H9 (cell line): ENCODE data around the gene CDC25A. TPM values are rescaled to one million over a fixed set of nuclear protein-coding genes. Genes with fewer than 3 reads are reported as not detected.
"Not testable (repeated sequence)": the region's sequence is repeated elsewhere in the genome, so short reads cannot be mapped to it uniquely, and the experiment has no call there.

Experiments
- DNase-seq: peaks from one replicate; pipeline ENCODE4 v3.0.0-alpha.2; 2017
- H2AFZ ChIP-seq: one replicate; pipeline ENCODE4 v1.6.1; 2013; ENCODE audit warnings: mild to moderate bottlenecking, low read length, control low read depth, moderate library complexity
- H2AK5ac ChIP-seq: 2 replicates; pipeline ENCODE4 v1.6.1; 2013; ENCODE audit warnings: low read length, control low read depth, mixed read lengths; ENCODE audit not compliant: insufficient read length
- H2BK120ac ChIP-seq: one replicate; pipeline ENCODE4 v1.6.1; 2013; ENCODE audit warnings: low read depth, mild to moderate bottlenecking, low read length, control low read depth, inconsistent platforms; ENCODE audit not compliant: poor library complexity, severe bottlenecking
- H2BK12ac ChIP-seq: 2 replicates; pipeline ENCODE4 v1.6.1; 2013; ENCODE audit warnings: low read length, control low read depth, mixed read lengths, low read depth; ENCODE audit not compliant: insufficient read length
- H2BK15ac ChIP-seq: 2 replicates; pipeline ENCODE4 v1.6.1; 2013; ENCODE audit warnings: low read depth, low read length, control low read depth
- H2BK20ac ChIP-seq: one replicate; pipeline ENCODE4 v1.6.1; 2013; ENCODE audit warnings: low read depth, mild to moderate bottlenecking, low read length, control low read depth, inconsistent platforms; ENCODE audit not compliant: poor library complexity, severe bottlenecking
- H2BK5ac ChIP-seq: 2 replicates; pipeline ENCODE4 v1.6.1; 2013; ENCODE audit warnings: low read length, control low read depth, mixed read lengths; ENCODE audit not compliant: insufficient read length
- H3K14ac ChIP-seq: 2 replicates; pipeline ENCODE4 v1.6.1; 2013; ENCODE audit warnings: low read length, control low read depth; ENCODE audit not compliant: insufficient read depth
- H3K18ac ChIP-seq: 2 replicates; pipeline ENCODE4 v1.6.1; 2013; ENCODE audit warnings: low read depth, mild to moderate bottlenecking, mixed read lengths, low read length, control low read depth; ENCODE audit not compliant: insufficient read length
- H3K23ac ChIP-seq: 2 replicates; pipeline ENCODE4 v1.6.1; 2013; ENCODE audit warnings: low read length, control low read depth, mixed read lengths, low read depth; ENCODE audit not compliant: insufficient read length
- H3K23me2 ChIP-seq: 2 replicates; pipeline ENCODE4 v1.6.1; 2013; ENCODE audit warnings: low read depth, mild to moderate bottlenecking, mixed read lengths, low read length, control low read depth; ENCODE audit not compliant: insufficient read length, poor library complexity, severe bottlenecking
- H3K27ac ChIP-seq: 2 replicates; pipeline ENCODE4 v1.5.1; 2013; ENCODE audit warnings: low read length, control low read depth, mixed read lengths, low read depth; ENCODE audit not compliant: insufficient read length
- H3K27me3 ChIP-seq: 2 replicates; pipeline ENCODE4 v1.6.1; 2013; ENCODE audit warnings: low read length, control low read depth, inconsistent platforms; ENCODE audit not compliant: insufficient read depth
- H3K4ac ChIP-seq: 2 replicates; pipeline ENCODE4 v1.6.1; 2013; ENCODE audit warnings: low read depth, mild to moderate bottlenecking, control low read depth, inconsistent platforms, low read length, moderate library complexity
- H3K4me1 ChIP-seq: 2 replicates; pipeline ENCODE4 v1.6.1; 2013; ENCODE audit warnings: low read length, control low read depth, inconsistent platforms; ENCODE audit not compliant: insufficient read depth
- H3K4me2 ChIP-seq: 2 replicates; pipeline ENCODE4 v1.6.1; 2013; ENCODE audit warnings: low read length, control low read depth, mixed read lengths; ENCODE audit not compliant: insufficient read length, insufficient read depth
- H3K56ac ChIP-seq: 2 replicates; pipeline ENCODE4 v1.6.1; 2013; ENCODE audit warnings: low read depth, mild to moderate bottlenecking, mixed read lengths, low read length, control low read depth; ENCODE audit not compliant: insufficient read length
- H3K79me1 ChIP-seq: 2 replicates; pipeline ENCODE4 v1.6.1; 2013; ENCODE audit warnings: low read depth, mild to moderate bottlenecking, moderate library complexity, low read length, control low read depth, inconsistent platforms; ENCODE audit not compliant: insufficient read depth, poor library complexity, severe bottlenecking
- H3K79me2 ChIP-seq: 2 replicates; pipeline ENCODE4 v1.6.1; 2013; ENCODE audit warnings: low read length, control low read depth, inconsistent platforms; ENCODE audit not compliant: insufficient read depth
- H3K9ac ChIP-seq: 2 replicates; pipeline ENCODE4 v1.6.1; 2013; ENCODE audit warnings: low read length, control low read depth, mixed read lengths; ENCODE audit not compliant: insufficient read length; ENCODE audit errors: extremely low read depth
- H3K9me3 ChIP-seq: one replicate; pipeline ENCODE4 v1.6.1; 2013; ENCODE audit warnings: low read depth, low read length, inconsistent platforms; ENCODE audit not compliant: control insufficient read depth
- H3T11ph ChIP-seq: one replicate; pipeline ENCODE4 v1.6.1; 2013; ENCODE audit warnings: mild to moderate bottlenecking, low read length, control low read depth, inconsistent platforms
- H4K20me1 ChIP-seq: one replicate; pipeline ENCODE4 v1.6.1; 2013; ENCODE audit not compliant: control insufficient read depth, insufficient read length, insufficient read depth
- H4K5ac ChIP-seq: 2 replicates; pipeline ENCODE4 v1.6.1; 2013; ENCODE audit warnings: low read depth, mild to moderate bottlenecking, mixed read lengths, low read length, control low read depth; ENCODE audit not compliant: insufficient read length
- H4K8ac ChIP-seq: replicated peaks from 2 replicates; pipeline ENCODE4 v1.6.1; 2013; ENCODE audit warnings: low read length, control low read depth, mixed read lengths, low read depth; ENCODE audit not compliant: insufficient read length
- H4K91ac ChIP-seq: 2 replicates; pipeline ENCODE4 v1.6.1; 2013; ENCODE audit warnings: low read depth, mild to moderate bottlenecking, moderate library complexity, mixed read lengths, low read length, control low read depth; ENCODE audit not compliant: insufficient read length
- H3K27ac Mint-ChIP-seq, 3 experiments: 2 replicates in 2 of 3; 3 replicates in 1 of 3; pipeline ENCODE4 v1.8.0; 2020 to 2021; ENCODE audit warnings: mixed read lengths in 3 of 3, mild to moderate bottlenecking in 1 of 3, moderate library complexity in 1 of 3
- H3K27me3 Mint-ChIP-seq: 2 replicates; pipeline ENCODE4 v1.8.0; 2021; ENCODE audit warnings: low read depth, mild to moderate bottlenecking, moderate library complexity, mixed read lengths
- H3K36me3 Mint-ChIP-seq, 3 experiments: 2 replicates in 2 of 3; 3 replicates in 1 of 3; pipeline ENCODE4 v1.8.0; 2020 to 2021; ENCODE audit warnings: low read depth in 3 of 3, mixed read lengths in 3 of 3; ENCODE audit not compliant: insufficient read depth in 1 of 3
- H3K4me1 Mint-ChIP-seq, 2 experiments: 2 replicates each; pipeline ENCODE4 v1.8.0; 2020; ENCODE audit warnings: mixed read lengths in 2 of 2
- H3K4me3 Mint-ChIP-seq, 2 experiments: 2 replicates in 1 of 2; 3 replicates in 1 of 2; pipeline ENCODE4 v1.8.0; 2020 to 2021; ENCODE audit warnings: mild to moderate bottlenecking in 2 of 2, mixed read lengths in 2 of 2, moderate library complexity in 1 of 2
- H3K9me3 Mint-ChIP-seq, 2 experiments: 2 replicates in 1 of 2; 3 replicates in 1 of 2; pipeline ENCODE4 v1.8.0; 2020; ENCODE audit warnings: mild to moderate bottlenecking in 2 of 2, mixed read lengths in 2 of 2, moderate library complexity in 1 of 2
- WGBS: extraction: QIAGEN DNeasy Blood & Tissue Kit; methylation state at CpG from one replicate; pipeline ENCODE4 v1.1.7; 2013; ENCODE audit warnings: missing lambda C conversion rate, low lambda C conversion rate, mixed read lengths; ENCODE audit not compliant: insufficient read length; ENCODE audit errors: extremely low coverage; 5-methylcytosine and 5-hydroxymethylcytosine counted together
- total RNA-seq: library from RNA; stranded (reverse); gene quantifications from 2 replicates; pipeline ENCODE4 v1.2.1, GENCODE V29; 2021

Gene CDC25A
- total RNA-seq, 1 experiment from 2014 or later: 83.3 TPM

DNA sequence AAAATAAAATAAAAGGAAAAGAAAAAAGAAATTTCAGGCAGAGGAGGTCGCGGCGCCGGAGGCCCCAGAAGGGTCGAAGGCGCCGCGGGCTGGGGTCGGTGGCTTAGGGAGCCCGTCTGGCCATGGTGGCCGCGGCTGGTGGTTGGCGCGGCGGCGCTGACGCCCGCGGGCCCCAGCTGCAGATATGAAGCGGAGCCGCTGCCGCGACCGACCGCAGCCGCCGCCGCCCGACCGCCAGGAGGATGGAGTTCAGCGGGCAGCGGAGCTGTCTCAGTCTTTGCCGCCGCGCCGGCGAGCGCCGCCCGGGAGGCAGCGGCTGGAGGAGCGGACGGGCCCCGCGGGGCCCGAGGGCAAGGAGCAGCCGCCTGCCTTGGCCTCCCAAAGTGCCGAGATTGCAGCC, 22.3 kb upstream of the CDC25A start:
- H3K9me3 Mint-ChIP-seq: peaks cover 9 to 12% of the 10 kb centered on the region in 2 experiments
- H3K27ac Mint-ChIP-seq, H2BK120ac ChIP-seq, H3K4me3 Mint-ChIP-seq, H3K18ac ChIP-seq, H4K5ac ChIP-seq, H2AK5ac ChIP-seq, H3K4me2 ChIP-seq, H3K23me2 ChIP-seq, H3K14ac ChIP-seq, DNase-seq, H2BK15ac ChIP-seq, H2BK20ac ChIP-seq, H3K4me1 ChIP-seq, H3K79me2 ChIP-seq, H3K27ac ChIP-seq, H3K56ac ChIP-seq, H3K9ac ChIP-seq, H2AFZ ChIP-seq, H2BK12ac ChIP-seq, H4K91ac ChIP-seq, H2BK5ac ChIP-seq, H3K4me1 Mint-ChIP-seq, H3K36me3 Mint-ChIP-seq, H3T11ph ChIP-seq, H3K79me1 ChIP-seq, H4K8ac ChIP-seq, H3K23ac ChIP-seq, H3K9me3 ChIP-seq, H4K20me1 ChIP-seq, H3K27me3 ChIP-seq, H3K4ac ChIP-seq: not testable (repeated sequence)
- WGBS: no CpG with 5 or more reads among the region's 48 CpGs
- H3K27me3 Mint-ChIP-seq: peaks cover 14% of the 10 kb centered on the region
